GM12875 (cell line): ENCODE measurements around the gene NKG7.

Source experiments
- H3K4me3 ChIP-seq: one replicate; pipeline ENCODE4 v1.5.1; 2011; ENCODE audit warnings: low read depth, low read length, control low read depth
- TF ChIP-seq, protein P1 (sequence below): IDR thresholded peaks from 2 replicates; pipeline ENCODE4 v1.5.1; 2011; ENCODE audit warnings: low read depth, mild to moderate bottlenecking, control low read depth, inconsistent platforms, low read length, moderate library complexity, borderline replicate concordance; ENCODE audit not compliant: insufficient read depth

Gene NKG7

DNA sequence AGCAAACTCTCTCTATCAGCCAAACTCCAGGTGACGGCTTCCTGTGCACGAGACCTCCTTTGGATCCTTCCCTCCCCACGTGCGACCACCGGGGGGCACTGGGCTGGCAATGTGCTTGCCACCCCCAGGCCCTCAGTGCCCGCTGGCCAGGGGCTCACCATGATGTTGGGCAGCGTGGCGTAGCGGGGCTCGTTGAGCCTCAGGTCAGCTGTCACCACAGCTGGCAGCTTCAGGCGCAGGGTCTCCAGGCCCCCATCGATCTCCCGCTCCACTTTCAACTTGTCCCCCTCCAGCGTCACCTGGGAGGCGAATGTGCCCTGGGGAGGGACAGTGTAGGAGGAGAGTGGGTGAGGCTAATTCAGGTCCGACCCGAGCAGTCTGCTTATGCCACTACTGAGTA, 25.7 kb downstream of the NKG7 start:
- TF ChIP-seq, protein P1, sequence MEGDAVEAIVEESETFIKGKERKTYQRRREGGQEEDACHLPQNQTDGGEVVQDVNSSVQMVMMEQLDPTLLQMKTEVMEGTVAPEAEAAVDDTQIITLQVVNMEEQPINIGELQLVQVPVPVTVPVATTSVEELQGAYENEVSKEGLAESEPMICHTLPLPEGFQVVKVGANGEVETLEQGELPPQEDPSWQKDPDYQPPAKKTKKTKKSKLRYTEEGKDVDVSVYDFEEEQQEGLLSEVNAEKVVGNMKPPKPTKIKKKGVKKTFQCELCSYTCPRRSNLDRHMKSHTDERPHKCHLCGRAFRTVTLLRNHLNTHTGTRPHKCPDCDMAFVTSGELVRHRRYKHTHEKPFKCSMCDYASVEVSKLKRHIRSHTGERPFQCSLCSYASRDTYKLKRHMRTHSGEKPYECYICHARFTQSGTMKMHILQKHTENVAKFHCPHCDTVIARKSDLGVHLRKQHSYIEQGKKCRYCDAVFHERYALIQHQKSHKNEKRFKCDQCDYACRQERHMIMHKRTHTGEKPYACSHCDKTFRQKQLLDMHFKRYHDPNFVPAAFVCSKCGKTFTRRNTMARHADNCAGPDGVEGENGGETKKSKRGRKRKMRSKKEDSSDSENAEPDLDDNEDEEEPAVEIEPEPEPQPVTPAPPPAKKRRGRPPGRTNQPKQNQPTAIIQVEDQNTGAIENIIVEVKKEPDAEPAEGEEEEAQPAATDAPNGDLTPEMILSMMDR: 0 out of 2 replicates have a peak, but pooled peaks have one; percentile 3
- H3K4me3 ChIP-seq: no peak overlapping the region

DNA sequence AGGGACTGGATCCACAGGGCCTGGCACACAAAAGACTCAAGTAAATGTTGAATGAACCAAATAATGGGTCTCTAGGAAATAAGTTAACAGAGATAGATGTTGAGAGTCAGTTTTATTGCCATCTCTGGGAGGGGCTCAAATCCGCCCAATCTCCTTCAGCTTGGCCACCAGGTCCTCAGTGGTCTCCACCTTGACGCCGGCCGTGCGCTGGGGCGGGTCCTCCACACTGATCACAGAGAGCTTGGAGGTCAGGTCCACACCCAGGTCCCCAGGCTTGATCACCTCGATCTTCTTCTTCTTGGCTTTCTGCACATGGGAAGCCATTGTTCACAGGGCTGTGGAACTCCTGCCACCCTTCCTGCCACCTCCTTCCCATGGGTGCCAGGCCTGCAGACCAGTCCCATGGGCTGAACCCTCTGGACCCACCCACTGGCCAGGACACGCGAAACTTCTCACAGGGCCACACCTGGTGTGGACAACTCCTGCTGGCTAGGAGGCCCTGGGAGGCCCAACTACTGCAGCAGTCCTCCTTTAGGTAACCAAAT, 27.3 kb downstream of the NKG7 start:
- H3K4me3 ChIP-seq: no peak overlapping the region
- TF ChIP-seq, protein P1: no peak

DNA sequence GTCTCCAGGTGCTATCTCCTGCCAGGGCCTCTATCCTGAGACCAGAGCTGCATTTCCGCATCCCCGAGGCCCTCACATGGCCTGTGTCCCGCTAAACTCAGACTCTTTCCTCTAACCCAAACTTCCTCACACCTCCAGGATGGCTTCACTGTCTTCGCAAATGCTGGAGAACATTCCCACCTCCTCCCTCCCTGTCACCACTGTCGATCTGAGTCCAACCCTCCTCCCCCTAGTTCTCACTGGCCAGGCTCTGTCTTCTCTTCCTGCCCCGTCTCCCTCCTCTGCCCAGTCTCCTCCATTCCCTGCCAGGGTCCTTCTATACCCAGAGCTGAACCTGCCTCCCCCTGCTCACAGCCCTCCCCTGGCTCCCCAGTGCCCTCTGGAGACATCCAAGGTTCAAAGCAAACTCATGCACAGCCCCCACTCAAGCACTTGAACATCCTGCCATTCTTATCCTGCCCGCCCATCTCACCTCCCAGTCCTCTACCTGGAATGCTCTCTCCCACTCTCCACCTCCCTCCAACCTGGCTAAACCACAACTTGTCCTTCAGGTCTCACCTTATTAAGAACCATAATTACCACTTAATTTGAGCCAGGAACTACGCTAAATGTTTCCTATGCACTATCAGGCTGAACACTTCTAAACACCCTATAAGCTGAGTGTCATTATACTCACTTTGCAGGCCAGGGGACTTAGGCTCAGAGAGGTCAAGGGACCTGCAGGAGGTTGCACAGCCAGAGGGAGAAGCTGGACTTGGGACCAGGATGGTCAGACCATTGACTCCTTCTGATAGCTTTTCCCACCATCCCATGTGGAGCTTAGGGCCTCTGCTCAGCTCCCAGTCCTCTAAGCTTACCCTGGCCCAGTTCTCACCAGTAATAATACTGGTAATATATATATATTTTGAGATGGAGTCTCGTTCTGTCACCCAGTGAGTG, 29.6 kb downstream of the NKG7 start:
- TF ChIP-seq, protein P1: no peak
- no peak overlapping the region for H3K4me3 ChIP-seq

DNA sequence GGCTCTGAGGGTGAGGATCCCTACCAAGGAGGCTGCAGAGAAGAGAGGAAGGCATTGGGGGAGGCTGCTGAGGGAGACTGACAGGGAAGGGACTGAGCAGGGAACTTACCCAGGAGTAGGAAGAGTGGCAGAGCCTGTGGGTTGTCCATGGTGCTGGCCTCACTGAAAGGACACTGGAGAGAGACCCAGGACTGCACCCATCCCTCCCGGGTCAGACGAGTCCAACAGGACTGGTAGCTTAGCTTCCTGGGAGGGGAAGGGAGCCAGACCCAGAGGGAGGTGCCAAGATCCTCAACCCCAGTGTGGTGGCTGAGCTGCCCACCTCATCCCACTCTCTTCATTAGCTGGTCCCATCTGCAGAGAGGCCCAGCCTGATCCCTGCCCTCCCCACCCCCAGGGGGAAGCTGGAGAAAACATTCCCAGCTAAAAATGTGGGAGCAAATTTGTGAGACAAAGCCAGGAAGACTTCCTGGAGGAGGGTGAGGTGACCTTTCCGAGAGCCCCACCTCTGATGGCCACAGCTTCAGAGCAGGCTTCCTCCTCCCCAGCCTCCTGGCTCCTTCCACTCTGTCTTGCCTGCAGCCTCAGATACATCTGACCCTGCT, 30.4 kb downstream of the NKG7 start, which contains the start of gene VSIG10L:
VSIG10L (minus strand) TSS at position 164 of the 605 bp plus-strand sequence; CDS start at position 149, 15 bp downstream.
- TF ChIP-seq, protein P1: no peak
- no peak within 1 kb of the TSS for H3K4me3 ChIP-seq

DNA sequence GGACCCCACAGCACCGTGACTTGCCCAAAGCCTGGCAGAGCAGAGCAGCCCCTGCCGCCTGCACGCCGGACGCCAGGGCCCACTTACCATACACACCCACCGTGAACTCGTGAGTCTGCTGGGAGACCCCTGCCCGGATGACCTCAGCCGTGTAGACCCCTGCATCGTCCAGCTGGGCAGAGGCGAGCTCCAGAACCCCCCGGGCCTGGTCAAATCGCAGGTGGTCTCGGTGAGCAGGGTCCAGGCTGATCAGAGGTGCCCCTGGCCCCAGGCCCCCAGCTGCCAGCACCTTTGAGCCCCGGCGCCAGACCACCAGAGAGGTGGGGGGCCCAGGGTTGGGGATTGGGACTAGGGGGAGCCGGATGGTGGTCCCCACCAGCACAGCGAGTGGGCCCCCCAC, 31.4 kb downstream of the NKG7 start:
- H3K4me3 ChIP-seq: no peak overlapping the region

DNA sequence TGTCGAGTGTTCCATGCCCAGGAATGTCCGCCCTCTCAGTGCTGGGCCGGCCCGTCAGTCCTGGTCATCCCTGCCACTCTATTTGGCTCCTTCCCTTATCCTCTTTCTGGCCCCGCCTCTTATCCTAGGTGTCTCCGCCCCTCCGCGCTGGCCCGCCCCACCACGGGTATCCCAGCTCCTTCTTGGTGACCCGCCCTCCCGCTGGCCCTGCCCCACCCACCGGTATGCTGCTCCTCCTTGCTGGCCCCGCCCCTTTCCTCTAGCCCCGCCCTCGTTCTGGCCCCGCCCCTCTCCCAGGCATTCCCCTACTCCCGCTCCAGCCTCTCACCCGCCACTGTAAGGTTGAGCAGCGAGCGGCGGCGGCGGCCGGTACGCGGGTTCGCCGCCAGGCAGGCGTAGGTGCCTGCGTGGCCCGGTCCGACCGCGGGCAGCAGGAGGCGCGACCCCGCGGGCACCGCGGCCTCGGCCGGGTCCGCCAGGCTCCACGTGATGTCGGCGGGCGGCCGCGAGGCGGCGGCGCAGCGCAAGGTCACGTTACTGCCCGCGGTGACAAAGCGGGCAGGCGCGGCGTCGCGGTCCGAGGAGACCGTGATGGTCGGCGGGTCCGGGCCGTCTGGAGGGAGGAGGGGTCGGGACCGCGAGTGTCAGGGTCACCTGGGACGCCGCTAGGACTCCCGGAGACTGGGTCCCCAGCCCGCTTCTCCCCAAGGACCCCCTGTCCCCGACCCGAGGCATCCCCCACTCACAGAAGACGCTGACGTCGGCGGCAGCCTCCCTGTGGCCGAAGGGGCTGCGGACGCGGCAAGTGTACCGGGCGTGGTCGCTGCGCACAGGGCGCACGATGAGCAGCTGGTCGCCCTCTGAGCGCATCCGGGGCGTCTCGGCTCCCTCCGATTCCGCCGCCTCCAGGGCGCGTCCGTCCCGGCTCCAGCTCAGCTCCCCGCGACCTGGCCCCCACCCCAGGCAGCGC, 32.5 kb downstream of the NKG7 start:
- TF ChIP-seq, protein P1: peak; percentile 48; the same call in 1 of the 2 replicates
- H3K4me3 ChIP-seq: peak overlapping the region; percentile 56

More for the DNA sequence above, 31.4 kb downstream of the NKG7 start:
- TF ChIP-seq, protein P1: no peak
